ENCODE data around the gene TRIM7.
"Not testable (repeated sequence)": the region's sequence is repeated elsewhere in the genome, so short reads cannot be mapped to it uniquely, and the experiment has no call there.

Gene TRIM7

DNA sequence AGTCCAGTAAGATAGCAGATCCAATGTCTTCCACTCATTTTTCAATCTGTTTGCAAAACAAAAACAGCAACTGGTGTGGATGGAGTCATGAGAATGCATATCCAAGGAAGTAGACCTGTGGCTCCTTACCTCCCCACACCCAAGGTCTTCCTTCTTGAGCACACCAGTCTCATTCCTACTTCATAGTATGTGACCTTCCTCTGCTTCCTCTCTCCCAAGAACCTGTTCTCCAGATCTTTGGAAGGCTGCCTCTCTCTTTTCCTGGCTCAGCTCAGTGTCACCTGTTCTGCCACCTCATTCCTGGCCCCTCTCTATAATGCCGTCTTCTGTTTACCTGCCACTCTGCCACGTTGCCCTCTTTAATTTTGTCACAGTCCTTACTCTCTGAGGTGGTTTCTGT is 7.9 kb upstream of the TRIM7 start:
- DNase-seq (ENCODE audit: low spot score), result no peak

DNA sequence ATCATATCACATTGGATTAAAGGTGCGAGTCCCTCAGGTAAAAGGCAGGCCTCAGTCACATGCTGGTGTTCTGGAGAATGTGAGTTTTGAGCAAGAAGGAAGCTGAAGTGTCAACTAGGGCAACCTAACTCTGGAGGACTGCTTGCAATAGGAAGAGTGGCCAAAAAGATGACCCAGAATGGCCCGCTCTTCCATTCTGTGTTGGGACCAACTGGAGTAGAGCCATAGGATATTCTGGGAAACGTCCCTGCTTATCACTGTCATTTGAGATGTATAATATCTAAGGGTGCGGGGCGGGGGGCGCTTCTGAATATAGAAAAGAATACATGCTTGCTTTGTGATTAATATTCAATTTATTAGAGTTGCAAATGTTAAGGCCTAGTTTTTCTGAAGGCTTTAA is 7.1 kb upstream of the TRIM7 start:
- DNase-seq (ENCODE audit: low spot score), result no peak

GRCh38 chr5:181211208-181211607 is 6.2 kb upstream of the TRIM7 start:
- no peak for DNase-seq (ENCODE audit: low spot score)

DNA sequence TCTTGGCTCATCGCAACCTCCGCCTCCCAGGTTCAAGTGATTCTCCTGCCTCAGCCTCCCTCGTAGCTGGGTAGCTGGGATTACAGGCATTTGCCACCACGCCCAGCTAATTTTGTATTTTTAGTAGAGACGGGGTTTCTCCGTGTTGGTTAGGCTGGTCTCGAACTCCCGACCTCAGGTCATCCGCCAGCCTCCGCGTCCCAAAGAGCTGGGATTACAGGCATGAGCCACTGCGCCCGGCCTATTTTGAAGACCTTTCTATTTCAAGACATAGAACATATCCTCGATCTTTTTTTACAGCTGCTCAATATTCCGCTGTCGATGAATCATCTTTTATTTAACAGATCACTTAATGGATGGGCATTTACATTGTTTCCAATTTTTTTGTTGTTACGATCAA is 5.7 kb upstream of the TRIM7 start:
- DNase-seq (ENCODE audit: low spot score), result not testable (repeated sequence)

GRCh38 chr5:181210148-181210547 is 5.2 kb upstream of the TRIM7 start:
- not testable (repeated sequence) for DNase-seq (ENCODE audit: low spot score)

DNA sequence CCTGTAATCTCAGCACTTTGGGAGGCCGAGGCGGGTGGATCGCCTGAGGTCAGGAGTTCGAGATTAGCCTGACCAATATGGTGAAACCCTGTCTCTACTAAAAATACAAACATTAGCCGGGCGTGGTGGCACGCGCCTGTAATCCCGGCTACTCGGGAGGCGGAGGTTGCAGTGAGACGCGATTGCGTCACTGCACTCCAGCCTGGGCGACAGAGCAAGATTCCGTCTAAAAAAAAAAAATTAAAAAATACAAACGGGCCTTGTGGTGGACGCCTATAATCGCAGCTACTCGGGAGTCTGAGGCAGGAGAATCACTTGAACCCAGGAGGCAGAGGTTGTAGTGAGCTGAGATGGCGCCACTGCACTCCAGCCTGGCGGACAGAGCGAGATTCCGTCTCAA is 4.0 kb upstream of the TRIM7 start:
- not testable (repeated sequence) for DNase-seq (ENCODE audit: low spot score)

DNA sequence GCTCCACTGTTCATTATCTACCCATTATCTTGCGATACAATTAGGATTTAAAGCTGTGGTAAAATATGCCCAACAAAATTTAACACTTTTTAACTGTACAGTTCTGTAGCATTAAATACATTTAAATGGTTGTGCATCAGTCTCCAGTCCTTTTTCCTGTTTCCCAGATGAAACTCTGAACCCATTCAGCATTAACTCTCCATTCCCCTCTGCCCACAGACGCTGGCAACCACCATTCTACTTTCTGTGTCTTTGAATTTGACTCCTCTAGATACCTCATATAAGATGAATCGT is 2.9 kb upstream of the TRIM7 start:
- no peak for DNase-seq (ENCODE audit: low spot score)

GRCh38 chr5:181207214-181207959 is 2.4 kb upstream of the TRIM7 start:
- DNase-seq (ENCODE audit: low spot score), result peak; percentile 76

DNA sequence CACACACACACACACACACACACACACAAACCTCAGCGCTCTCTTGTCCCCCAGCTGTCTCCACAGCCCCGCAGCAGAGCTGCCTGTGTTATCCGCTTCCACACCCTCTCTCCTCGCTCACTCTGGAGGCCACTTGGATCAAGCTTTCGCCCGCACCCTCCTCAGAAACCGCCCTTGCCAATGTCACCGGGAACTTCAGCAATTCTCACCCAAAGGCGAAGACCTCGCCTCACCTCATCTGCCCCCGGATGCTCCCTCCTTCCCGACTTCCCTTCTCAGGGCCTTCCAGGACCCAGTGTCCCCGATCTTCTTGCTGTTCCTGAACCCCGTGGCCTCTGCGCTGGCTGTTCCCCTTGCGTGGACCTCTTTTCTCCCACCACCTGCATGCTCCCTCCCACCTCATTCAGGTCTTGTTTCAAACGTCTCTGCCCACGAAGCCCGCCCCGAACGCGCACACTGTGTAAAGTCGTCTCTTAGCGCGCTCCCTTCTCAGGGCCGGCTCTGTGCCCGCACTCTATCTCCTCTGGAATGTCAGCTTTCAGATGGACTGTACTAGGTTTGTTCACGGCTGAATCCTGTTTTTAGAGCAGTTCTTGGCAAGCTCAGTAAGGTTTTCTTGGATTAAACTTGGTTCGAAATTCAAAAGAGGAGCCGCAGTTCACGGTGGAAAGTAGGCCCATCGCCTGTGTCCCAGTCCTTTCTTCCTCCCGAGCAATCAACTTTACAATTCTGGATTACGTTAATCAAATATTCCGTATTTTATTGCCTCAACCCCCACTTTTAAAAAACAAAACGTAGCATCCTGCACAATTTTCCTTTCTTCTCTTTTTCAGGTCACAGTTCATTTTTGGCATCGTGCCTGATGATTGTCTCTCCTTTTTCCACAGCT is 1.0 kb upstream of the TRIM7 start:
- no peak for DNase-seq (ENCODE audit: low spot score)

DNA sequence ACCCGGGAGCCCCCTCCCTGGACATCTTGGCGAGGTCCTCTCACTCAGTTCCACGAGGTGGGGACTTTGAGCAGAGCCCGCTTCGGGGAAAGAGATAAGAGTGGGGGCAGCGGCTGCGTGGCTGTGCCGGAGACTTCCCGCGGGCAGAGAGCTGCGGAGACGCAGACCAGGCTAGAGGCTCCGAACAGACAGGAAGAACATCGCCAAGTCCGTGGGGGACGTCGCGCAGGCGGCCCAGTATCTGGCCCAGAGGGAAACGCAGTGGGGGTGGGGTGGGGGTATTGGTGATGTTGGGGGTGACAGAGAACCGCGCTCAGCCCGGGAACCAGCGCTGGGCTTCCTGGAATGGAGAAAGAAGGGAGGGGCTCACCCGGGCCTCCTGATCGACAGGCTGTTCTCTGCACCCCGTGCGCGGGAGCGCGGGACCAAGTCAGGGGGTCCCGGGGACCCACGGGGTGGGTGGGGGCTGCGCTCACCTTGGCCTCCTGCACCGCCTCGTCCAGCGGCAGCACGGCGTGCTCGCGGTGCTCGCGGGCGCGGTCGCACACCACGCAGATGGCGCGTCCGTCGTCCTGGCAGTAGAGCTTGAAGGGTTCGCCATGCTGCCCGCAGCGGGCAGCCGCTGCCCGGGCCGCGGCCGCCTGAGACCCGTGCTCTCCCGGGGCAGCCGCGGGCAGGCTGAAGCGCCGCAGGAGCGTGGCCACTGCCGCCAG is 727 bp downstream of the TRIM7 start:
- no peak for DNase-seq (ENCODE audit: low spot score)

- no peak for DNase-seq (ENCODE audit: low spot score)
Observed at GRCh38 chr5:181203777-181204112, 1.3 kb downstream of the TRIM7 start.

DNA sequence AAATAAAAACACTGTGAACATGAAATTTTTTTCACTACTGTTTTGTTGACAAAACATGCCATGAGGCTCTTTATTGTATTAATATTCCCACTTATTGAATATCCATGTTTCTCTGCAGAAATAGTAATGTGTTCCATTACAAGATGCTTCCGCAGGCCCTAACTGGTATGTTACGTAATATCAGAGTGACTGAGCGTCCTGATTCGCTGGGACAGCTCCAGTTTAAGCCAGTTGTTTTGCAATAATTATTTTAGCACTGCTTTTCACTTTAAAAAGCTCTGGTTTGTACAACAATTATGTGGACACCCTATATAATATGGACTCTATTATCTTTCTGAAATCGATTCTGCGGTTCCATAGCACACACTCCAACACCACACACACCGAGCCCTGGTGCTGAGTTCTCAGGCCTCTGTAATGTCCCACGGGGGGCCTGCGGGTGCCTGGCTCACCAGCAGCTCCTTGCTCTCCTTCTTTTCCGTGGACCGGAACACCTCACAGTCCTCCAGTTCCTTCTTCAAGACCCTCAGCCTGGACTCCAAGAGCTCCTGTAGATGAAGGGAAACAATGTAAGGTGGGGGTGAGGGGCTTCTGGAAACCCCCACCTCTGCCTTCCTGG is 1.8 kb downstream of the TRIM7 start:
- DNase-seq (ENCODE audit: low spot score), result no peak

- DNase-seq (ENCODE audit: low spot score), result no peak
Observed at GRCh38 chr5:181200816-181201215, 4.2 kb downstream of the TRIM7 start.

DNA sequence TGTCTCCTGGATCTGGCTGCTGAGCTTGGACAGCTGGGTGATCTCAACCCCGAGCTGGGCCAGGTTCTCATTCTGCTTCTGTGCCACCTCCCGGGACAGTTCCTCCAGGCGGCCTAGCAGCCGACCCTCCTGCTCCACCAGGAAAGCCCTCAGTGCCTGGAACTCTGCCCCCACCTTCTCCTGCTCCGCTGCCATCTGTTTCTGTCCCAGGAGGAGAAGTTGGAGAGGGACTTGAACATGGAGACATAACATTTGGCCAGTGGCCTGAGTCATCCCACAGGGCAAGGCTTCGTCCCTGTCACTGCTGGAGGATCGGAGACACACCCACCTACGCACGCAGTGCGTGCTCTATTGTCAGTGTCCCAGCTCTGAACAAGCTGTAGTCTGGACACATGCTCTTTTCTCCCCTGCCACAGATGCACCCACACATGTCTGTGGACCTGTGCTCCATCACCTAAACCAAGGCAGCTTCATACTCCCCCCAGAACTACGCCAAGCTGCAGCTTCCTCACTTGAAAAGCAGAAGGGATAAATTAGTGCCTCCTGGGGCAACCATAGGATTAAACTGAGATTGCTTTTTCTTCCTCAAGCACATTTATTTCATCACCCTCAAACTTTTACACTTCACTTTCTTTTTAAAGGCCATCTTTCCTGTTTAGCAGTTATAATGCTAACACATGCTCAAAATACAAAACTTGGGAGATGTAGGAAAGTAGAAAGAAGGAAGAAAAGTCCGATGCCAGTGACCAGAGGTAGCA is 4.9 kb downstream of the TRIM7 start:
- DNase-seq (ENCODE audit: low spot score), result no peak

GRCh38 chr5:181198905-181199519 is 6.0 kb downstream of the TRIM7 start:
- DNase-seq (ENCODE audit: low spot score), result no peak

GRCh38 chr5:181198106-181198685 is 6.8 kb downstream of the TRIM7 start:
- DNase-seq (ENCODE audit: low spot score), result no peak

DNA sequence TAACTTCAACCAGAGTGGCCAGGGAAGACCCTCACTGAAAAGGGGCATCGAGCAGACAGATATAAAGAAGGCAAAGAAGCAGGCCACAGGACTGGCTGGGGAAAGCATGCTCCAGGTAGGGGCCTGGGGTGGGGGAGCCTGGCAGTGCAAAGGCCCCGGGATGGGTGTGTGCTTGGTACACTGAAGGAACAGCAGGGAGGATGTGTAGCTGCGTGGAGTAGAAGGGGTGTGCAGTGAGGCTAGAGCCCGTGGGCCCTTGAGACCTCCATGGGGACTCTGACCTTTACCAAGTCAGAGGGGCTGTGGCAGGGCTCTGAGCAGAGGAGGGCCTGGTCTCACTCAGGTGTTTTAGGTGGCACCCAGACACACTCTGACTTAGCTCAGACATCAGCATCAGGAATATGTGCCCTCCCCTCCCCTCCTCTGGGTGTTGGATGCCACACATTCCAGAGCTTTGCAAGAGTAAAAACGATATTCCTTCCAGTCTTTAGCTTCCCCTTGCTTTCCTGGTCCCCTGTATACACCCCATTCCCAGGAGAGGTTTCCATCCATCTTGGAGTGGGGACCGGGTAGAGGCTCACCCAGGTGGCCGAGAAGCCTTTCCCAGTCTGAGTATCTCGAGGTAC is 7.6 kb downstream of the TRIM7 start:
- no peak for DNase-seq (ENCODE audit: low spot score)

DNA sequence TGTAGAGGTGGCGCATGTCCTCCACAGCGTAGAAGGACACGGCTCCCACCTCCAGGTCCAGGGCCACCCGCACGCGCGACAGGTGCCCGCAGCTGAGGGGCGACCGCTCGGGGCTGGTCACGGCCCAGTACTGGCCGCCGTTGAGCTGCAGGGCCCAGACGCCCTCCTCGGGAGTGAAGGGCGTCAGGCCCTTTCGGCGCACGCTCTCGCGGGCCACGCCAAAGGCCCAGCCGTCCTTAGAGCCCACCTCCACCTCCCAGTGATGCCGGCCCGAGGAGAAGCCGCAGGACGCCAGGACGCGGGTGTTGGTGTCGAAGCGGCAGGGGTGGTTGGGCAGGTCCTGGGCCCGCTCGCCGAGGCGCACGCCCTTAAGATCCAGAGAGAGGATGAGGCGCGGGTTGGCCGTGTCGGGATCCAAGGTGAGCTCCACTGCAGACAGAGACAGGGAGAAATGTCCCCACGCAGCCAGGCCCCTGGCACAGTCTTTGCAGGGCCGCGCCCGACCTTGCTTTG is 9.7 kb downstream of the TRIM7 start:
- no peak for DNase-seq (ENCODE audit: low spot score)

- no peak for DNase-seq (ENCODE audit: low spot score)
Observed at GRCh38 chr5:181194489-181195248, 10.3 kb downstream of the TRIM7 start.

DNA sequence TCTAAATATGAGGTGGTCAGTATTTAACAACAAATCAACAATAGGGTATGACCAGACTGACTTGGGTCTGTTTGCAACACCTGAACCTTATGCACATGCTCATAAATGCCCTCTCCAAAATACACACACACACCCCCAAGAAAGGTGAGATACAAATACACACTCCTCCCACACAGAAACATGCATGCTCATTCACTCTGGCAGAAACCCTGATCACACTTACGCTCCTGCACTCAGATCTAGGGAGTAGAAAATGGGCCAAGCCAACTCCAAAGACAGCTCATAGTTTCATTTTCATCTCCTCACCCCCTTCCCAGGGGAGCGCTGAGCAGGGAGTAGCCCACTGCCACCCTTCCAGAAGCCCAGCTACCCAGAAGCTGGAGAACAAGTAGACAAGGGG is 11.3 kb downstream of the TRIM7 start:
- DNase-seq (ENCODE audit: low spot score), result no peak

All from CD4-positive, alpha-beta T cell treated with Interleukin-15 for 4 hours (primary cell).